Liver (tissue), 9 donors: ENCODE results near the gene GMPR. TPM values are rescaled to one million over a fixed set of nuclear protein-coding genes. Genes with fewer than 3 reads are reported as not detected.

Experiments
- DNase-seq: peaks from one replicate; pipeline ENCODE4 v3.0.0-alpha.2; 2017; ENCODE audit warnings: low spot score
- H3K27ac ChIP-seq, 2 donors: one replicate each; pipeline ENCODE4 v1.7.0; 2013; ENCODE audit warnings: inconsistent platforms in 2 of 2, low read length in 2 of 2, control low read depth in 1 of 2, low read depth in 1 of 2, mild to moderate bottlenecking in 1 of 2
- H3K27me3 ChIP-seq, 4 donors: one replicate each; pipeline versions ENCODE4 v1.6.1 to v1.7.0; 2013; ENCODE audit warnings: low read length in 3 of 4, inconsistent platforms in 1 of 4, mild to moderate bottlenecking in 1 of 4, moderate library complexity in 1 of 4; ENCODE audit not compliant: control insufficient read depth in 4 of 4, insufficient read depth in 4 of 4
- H3K36me3 ChIP-seq, 4 donors: one replicate each; pipeline versions ENCODE4 v1.6.1 to v1.7.0; 2013; ENCODE audit warnings: low read length in 3 of 4, mild to moderate bottlenecking in 3 of 4, low read depth in 1 of 4, moderate library complexity in 1 of 4; ENCODE audit not compliant: control insufficient read depth in 4 of 4, insufficient read depth in 3 of 4
- H3K4me1 ChIP-seq, 4 donors: one replicate each; pipeline versions ENCODE4 v1.6.1 to v1.7.0; 2013; ENCODE audit warnings: low read length in 3 of 4, mild to moderate bottlenecking in 3 of 4, moderate library complexity in 1 of 4; ENCODE audit not compliant: control insufficient read depth in 4 of 4, insufficient read depth in 4 of 4
- H3K4me3 ChIP-seq, 3 donors: one replicate each; pipeline versions ENCODE4 v1.6.1 to v1.7.0; 2013; ENCODE audit warnings: low read length in 3 of 3, control low read depth in 1 of 3, low read depth in 1 of 3, mild to moderate bottlenecking in 1 of 3
- H3K9ac ChIP-seq, 2 donors: one replicate each; pipeline ENCODE4 v1.7.0; 2013; ENCODE audit warnings: low read length in 2 of 2, mild to moderate bottlenecking in 2 of 2, moderate library complexity in 2 of 2, control low read depth in 1 of 2, low read depth in 1 of 2
- H3K9me3 ChIP-seq, 4 donors: one replicate each; pipeline versions ENCODE4 v1.6.1 to v1.7.0; 2013; ENCODE audit warnings: low read length in 3 of 4; ENCODE audit not compliant: control insufficient read depth in 4 of 4
- EGR1 ChIP-seq, 2 donors: IDR thresholded peaks; 2 replicates each; pipeline ENCODE4 v1.6.1; 2016 to 2018; ENCODE audit warnings: antibody characterized with exemption in 2 of 2, low read depth in 2 of 2
- FOXA1 ChIP-seq: IDR thresholded peaks from 2 replicates; pipeline ENCODE4 v1.6.1; 2016; ENCODE audit warnings: antibody characterized with exemption
- GABPA ChIP-seq, 2 donors: IDR thresholded peaks in 1 of 2; conservative IDR thresholded peaks in 1 of 2; 2 replicates each; pipeline ENCODE4 v1.6.1; 2016; ENCODE audit warnings: antibody characterized with exemption in 2 of 2, mild to moderate bottlenecking in 1 of 2, moderate library complexity in 1 of 2
- HNF4A ChIP-seq, 2 donors: conservative IDR thresholded peaks; 2 replicates each; pipeline ENCODE4 v1.6.1; 2016; ENCODE audit warnings: antibody characterized with exemption in 2 of 2, mild to moderate bottlenecking in 2 of 2
- HNF4G ChIP-seq: IDR thresholded peaks from 2 replicates; pipeline ENCODE4 v1.6.1; 2016; ENCODE audit warnings: antibody characterized with exemption
- JUND ChIP-seq, 2 donors: IDR thresholded peaks; 2 replicates each; pipeline ENCODE4 v1.6.1; 2016; ENCODE audit warnings: antibody characterized with exemption in 2 of 2
- NR2F2 ChIP-seq: IDR thresholded peaks from 2 replicates; pipeline ENCODE4 v1.6.1; 2016; ENCODE audit warnings: antibody characterized with exemption
- RAD21 ChIP-seq, 2 donors: IDR thresholded peaks; 2 replicates each; pipeline ENCODE4 v1.6.1; 2016; ENCODE audit warnings: antibody characterized with exemption in 2 of 2, mild to moderate bottlenecking in 2 of 2
- RXRA ChIP-seq, 2 donors: IDR thresholded peaks; 2 replicates each; pipeline ENCODE4 v1.6.1; 2017 to 2018; ENCODE audit warnings: antibody characterized with exemption in 2 of 2, mild to moderate bottlenecking in 1 of 2
- SP1 ChIP-seq: IDR thresholded peaks from 2 replicates; pipeline ENCODE4 v1.6.1; 2018; ENCODE audit warnings: antibody characterized with exemption, mild to moderate bottlenecking
- TAF1 ChIP-seq: conservative IDR thresholded peaks from 2 replicates; pipeline ENCODE4 v1.6.1; 2016; ENCODE audit warnings: antibody characterized with exemption, mild to moderate bottlenecking
- WGBS: extraction: QIAGEN DNeasy Blood & Tissue Kit; methylation state at CpG from one replicate; pipeline ENCODE4 v1.1.7; 2013; 5-methylcytosine and 5-hydroxymethylcytosine counted together
- polyA plus RNA-seq, 2 donors: library from polyadenylated mRNA; stranded (reverse) in 1 of 2; unstranded in 1 of 2; fragments of 200-250 nt in 1 of 2; fragments of >200 nt in 1 of 2; fragmentation: Nextera tagmentation in 1 of 2; extraction: Ambion mirVana in 1 of 2; gene quantifications; one replicate each; pipeline versions ENCODE4 v1.2.1 to v1.2.3, GENCODE V29; 2013 to 2015
- total RNA-seq, 2 donors: library from RNA; depleted of rRNA; stranded (reverse); fragments of >200 nt; gene quantifications; one replicate each; pipeline ENCODE4 v1.2.3, GENCODE V29; 2014
- TF ChIP-seq, protein P1 (sequence below): IDR thresholded peaks from 2 replicates; pipeline ENCODE4 v1.6.1; 2016; ENCODE audit warnings: antibody characterized with exemption, mild to moderate bottlenecking
- TF ChIP-seq, protein P2 (sequence below): IDR thresholded peaks from 2 replicates; pipeline ENCODE4 v1.6.1; 2016; ENCODE audit warnings: antibody characterized with exemption
- TF ChIP-seq, protein P3 (sequence below): IDR thresholded peaks from 2 replicates; pipeline ENCODE4 v1.6.1; 2016; ENCODE audit warnings: antibody characterized with exemption
- TF ChIP-seq, protein P4 (sequence below): IDR thresholded peaks from 2 replicates; pipeline ENCODE4 v1.6.1; 2016; ENCODE audit warnings: antibody characterized with exemption
- TF ChIP-seq, protein P5 (sequence below): fragments of 150-350 bp; IDR thresholded peaks from 2 replicates; pipeline ENCODE4 v1.5.1; 2017; ENCODE audit warnings: improper control_type of control experiment, low read depth, low read length; ENCODE audit not compliant: missing input control
- donor health status: healthy.
- donor health status: healthy.
- donor health status: healthy.
- donor health status: healthy.
- donor health status: healthy.

Gene GMPR
- total and polyA plus RNA-seq, 4 donors = 2.1 to 50.2 (median 4.2) TPM

DNA sequence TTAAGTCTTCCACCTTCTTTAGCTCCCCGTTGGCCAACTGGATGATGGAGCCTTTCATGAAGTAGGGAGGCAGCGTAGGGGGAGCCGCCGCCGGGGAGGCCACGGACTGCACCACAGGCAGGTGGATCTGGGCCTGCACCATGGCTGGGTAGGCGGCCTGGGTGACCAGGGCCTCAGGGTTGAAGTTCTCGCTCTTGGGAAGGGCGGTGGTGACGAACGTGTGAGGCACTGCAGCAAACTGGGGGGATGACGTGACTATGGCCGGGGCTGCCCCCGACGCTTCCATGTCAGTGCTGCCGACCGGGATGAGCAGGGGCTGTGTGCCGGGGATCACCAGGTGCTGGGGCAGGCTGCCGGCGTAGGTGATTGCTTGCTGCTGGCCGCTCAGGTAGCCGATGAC, 88.1 kb downstream of the GMPR start:
- TF ChIP-seq SP1 (no peak), RAD21 (IDR thresholded peaks at IDR 0.05) (no peak), FOXA1 (no peak), EGR1 (IDR thresholded peaks at IDR 0.05; ENCODE audit: low read depth in 2 of 2) (no peak), RXRA (IDR thresholded peaks at IDR 0.05) (no peak), TAF1 (no peak), HNF4A (conservative IDR thresholded peaks at IDR 0.05) (no peak), HNF4G (no peak), NR2F2 (no peak), GABPA (IDR thresholded peaks at IDR 0.05 in 1 of 2, conservative IDR thresholded peaks at IDR 0.05 in 1 of 2) (no peak), JUND (IDR thresholded peaks at IDR 0.05) (no peak)
- TF ChIP-seq, protein P1, sequence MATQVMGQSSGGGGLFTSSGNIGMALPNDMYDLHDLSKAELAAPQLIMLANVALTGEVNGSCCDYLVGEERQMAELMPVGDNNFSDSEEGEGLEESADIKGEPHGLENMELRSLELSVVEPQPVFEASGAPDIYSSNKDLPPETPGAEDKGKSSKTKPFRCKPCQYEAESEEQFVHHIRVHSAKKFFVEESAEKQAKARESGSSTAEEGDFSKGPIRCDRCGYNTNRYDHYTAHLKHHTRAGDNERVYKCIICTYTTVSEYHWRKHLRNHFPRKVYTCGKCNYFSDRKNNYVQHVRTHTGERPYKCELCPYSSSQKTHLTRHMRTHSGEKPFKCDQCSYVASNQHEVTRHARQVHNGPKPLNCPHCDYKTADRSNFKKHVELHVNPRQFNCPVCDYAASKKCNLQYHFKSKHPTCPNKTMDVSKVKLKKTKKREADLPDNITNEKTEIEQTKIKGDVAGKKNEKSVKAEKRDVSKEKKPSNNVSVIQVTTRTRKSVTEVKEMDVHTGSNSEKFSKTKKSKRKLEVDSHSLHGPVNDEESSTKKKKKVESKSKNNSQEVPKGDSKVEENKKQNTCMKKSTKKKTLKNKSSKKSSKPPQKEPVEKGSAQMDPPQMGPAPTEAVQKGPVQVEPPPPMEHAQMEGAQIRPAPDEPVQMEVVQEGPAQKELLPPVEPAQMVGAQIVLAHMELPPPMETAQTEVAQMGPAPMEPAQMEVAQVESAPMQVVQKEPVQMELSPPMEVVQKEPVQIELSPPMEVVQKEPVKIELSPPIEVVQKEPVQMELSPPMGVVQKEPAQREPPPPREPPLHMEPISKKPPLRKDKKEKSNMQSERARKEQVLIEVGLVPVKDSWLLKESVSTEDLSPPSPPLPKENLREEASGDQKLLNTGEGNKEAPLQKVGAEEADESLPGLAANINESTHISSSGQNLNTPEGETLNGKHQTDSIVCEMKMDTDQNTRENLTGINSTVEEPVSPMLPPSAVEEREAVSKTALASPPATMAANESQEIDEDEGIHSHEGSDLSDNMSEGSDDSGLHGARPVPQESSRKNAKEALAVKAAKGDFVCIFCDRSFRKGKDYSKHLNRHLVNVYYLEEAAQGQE = no peak
- TF ChIP-seq, protein P2, sequence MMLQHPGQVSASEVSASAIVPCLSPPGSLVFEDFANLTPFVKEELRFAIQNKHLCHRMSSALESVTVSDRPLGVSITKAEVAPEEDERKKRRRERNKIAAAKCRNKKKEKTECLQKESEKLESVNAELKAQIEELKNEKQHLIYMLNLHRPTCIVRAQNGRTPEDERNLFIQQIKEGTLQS = no peak
- TF ChIP-seq, protein P3, sequence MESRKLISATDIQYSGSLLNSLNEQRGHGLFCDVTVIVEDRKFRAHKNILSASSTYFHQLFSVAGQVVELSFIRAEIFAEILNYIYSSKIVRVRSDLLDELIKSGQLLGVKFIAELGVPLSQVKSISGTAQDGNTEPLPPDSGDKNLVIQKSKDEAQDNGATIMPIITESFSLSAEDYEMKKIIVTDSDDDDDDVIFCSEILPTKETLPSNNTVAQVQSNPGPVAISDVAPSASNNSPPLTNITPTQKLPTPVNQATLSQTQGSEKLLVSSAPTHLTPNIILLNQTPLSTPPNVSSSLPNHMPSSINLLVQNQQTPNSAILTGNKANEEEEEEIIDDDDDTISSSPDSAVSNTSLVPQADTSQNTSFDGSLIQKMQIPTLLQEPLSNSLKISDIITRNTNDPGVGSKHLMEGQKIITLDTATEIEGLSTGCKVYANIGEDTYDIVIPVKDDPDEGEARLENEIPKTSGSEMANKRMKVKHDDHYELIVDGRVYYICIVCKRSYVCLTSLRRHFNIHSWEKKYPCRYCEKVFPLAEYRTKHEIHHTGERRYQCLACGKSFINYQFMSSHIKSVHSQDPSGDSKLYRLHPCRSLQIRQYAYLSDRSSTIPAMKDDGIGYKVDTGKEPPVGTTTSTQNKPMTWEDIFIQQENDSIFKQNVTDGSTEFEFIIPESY = no peak
- TF ChIP-seq, protein P4, sequence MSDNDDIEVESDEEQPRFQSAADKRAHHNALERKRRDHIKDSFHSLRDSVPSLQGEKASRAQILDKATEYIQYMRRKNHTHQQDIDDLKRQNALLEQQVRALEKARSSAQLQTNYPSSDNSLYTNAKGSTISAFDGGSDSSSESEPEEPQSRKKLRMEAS = no peak
- TF ChIP-seq, protein P5, sequence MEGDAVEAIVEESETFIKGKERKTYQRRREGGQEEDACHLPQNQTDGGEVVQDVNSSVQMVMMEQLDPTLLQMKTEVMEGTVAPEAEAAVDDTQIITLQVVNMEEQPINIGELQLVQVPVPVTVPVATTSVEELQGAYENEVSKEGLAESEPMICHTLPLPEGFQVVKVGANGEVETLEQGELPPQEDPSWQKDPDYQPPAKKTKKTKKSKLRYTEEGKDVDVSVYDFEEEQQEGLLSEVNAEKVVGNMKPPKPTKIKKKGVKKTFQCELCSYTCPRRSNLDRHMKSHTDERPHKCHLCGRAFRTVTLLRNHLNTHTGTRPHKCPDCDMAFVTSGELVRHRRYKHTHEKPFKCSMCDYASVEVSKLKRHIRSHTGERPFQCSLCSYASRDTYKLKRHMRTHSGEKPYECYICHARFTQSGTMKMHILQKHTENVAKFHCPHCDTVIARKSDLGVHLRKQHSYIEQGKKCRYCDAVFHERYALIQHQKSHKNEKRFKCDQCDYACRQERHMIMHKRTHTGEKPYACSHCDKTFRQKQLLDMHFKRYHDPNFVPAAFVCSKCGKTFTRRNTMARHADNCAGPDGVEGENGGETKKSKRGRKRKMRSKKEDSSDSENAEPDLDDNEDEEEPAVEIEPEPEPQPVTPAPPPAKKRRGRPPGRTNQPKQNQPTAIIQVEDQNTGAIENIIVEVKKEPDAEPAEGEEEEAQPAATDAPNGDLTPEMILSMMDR = no peak
- DNase-seq = no peak
- no peak overlapping the region for H3K27ac ChIP-seq
- WGBS = 98% methylated on average over 22 of the region's 22 CpGs
- H3K4me1 ChIP-seq = peaks cover 0 to 2% (median 0%) of the 10 kb centered on the region in 4 donors
- peaks cover 3 to 20% (median 14%) of the 10 kb centered on the region in 4 donors for H3K36me3 ChIP-seq
- no peak overlapping the region for H3K4me3 ChIP-seq
- H3K9me3 ChIP-seq = no peaks in the 10 kb centered on the region
- H3K27me3 ChIP-seq = no peaks in the 10 kb centered on the region
- H3K9ac ChIP-seq = no peak overlapping the region
